GM12874 (cell line): Measurements from ENCODE around the gene PRIMA1.

Source experiments
- CTCF ChIP-seq: IDR thresholded peaks from 2 replicates; pipeline ENCODE4 v1.5.1; 2011; ENCODE audit warnings: low read depth, mild to moderate bottlenecking, control low read depth, low read length, moderate library complexity; ENCODE audit not compliant: insufficient read depth

PRIMA1 gene

GRCh38 chr14:93793555-93794324, 5.5 kb upstream of the PRIMA1 start:
- TF ChIP-seq CTCF = no peak

DNA sequence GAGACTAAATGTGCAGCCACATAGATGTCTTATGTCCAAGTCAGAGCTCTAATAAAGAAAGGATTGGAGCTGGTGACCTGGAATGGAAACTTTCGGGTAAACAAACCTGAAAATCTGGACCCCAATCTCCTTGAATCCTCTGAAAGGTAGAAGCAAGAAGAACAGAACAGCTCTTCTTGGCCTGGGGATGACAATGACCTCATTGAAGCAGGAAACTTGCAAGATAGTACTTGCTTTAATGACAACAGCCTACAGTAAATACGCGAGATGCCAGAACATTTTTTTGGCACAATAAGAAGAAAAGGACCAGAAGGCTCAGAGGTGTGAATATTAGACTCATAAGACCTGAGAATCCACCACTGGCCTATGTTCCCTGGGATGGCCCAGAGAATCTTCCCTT, 4.1 kb upstream of the PRIMA1 start:
- TF ChIP-seq CTCF = no peak

DNA sequence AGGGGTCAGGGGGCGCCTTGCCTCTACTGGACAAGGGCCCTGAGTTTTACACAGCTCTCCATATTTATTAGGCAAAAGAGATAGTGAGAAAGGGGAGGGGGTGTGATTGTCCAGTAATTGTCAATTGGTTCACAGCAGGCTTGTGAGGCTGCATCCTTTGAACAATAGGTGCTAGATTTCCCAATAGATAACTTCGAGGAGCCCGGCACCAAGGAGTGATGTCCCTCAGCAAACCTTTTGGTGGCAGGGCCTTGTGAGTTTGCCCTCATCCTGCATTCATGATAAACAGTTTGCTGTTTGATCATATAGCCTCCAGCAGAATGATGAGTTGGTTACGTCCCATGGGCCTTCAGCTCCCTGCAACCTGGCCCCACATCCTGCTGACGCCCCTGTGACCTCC, 2.7 kb upstream of the PRIMA1 start:
- no peak for TF ChIP-seq CTCF

DNA sequence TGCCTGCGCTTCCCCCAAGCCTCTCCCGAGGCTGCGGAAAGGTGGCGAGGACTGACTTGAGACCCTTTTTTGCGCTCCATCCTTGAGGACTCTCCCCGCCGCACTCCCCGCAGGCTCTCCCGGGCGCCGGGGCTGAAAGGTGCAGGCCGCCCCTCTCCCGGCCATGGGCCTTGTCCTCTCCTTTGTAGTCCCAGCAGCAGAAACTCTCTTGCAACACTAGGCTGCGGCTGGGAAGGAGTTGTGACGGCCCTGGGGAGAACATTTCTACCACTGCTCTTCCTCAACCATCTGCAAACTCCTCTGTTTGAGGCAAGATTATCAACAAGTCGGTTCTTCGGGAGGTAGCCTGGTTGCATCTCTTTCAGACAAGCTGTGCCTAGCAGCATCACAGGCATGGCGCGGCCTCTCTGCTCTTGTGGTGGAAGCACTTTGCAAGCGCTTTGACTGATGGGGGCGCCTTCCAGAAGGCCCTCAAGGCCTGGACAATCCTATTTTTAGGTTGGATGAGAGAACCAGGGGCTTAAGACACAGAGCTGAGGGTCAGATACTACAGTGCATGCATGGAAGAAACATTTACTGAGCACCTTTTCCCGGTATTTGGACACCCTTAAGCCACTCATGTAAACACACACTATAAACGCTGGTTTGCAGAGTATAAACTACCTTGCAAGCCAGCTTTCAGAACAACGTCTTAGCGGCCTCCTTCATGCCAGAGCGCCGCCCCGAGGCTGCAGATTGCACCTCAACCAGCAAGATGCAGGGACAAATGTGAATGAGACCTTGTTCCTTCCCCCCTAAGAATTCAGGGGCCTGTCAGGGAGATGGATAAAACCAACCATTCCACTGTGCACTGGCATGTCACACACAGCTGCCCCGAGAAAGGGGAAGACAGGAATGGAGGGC, 1.2 kb upstream of the PRIMA1 start:
- TF ChIP-seq CTCF = no peak

GRCh38 chr14:93788543-93789227, 400 bp upstream of the PRIMA1 start:
- no peak for TF ChIP-seq CTCF

- no peak for TF ChIP-seq CTCF
Observed at GRCh38 chr14:93787465-93788292, 606 bp downstream of the PRIMA1 start.
